HG02938 (cell line): ENCODE results near the gene F2R.
A peak's percentile ranks its signal among the peaks of the same experiment; 100 is the strongest.
"Not testable (repeated sequence)": the region's sequence is repeated elsewhere in the genome, so short reads cannot be mapped to it uniquely, and the experiment has no call there.

Experiments
- ATAC-seq: cut with Tn5 transposase; IDR thresholded peaks from one replicate; pipeline ENCODE4 v1.9.1; 2021; ENCODE audit warnings: mild to moderate bottlenecking, moderate library complexity; ENCODE audit not compliant: unreplicated experiment

F2R gene

DNA sequence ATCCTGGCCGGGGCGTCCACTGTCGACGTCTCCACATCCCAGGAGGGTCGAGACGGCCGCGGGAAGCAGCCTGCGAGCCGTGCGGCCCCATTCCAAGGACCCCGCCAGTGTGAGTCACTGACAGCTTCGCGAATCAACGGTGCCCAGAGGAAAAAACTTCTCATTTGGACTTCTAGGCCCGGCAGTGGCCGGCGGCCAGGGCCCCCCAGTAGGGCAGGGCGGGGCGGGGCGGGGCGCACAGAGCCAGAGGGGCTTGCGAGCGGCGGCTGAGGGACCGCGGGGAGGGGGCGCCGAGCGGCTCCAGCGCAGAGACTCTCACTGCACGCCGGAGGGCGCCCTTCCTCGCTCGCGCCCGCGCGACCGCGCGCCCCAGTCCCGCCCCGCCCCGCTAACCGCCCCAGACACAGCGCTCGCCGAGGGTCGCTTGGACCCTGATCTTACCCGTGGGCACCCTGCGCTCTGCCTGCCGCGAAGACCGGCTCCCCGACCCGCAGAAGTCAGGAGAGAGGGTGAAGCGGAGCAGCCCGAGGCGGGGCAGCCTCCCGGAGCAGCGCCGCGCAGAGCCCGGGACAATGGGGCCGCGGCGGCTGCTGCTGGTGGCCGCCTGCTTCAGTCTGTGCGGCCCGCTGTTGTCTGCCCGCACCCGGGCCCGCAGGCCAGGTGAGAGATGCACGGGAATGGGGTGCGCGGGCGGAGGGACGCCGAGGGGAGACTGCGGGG, at the start of gene F2R:
TSS of gene F2R (plus strand) at position 391 of the 720 bp plus-strand sequence. CDS start at position 573, 182 bp downstream.
- peak; percentile 45 for ATAC-seq

DNA sequence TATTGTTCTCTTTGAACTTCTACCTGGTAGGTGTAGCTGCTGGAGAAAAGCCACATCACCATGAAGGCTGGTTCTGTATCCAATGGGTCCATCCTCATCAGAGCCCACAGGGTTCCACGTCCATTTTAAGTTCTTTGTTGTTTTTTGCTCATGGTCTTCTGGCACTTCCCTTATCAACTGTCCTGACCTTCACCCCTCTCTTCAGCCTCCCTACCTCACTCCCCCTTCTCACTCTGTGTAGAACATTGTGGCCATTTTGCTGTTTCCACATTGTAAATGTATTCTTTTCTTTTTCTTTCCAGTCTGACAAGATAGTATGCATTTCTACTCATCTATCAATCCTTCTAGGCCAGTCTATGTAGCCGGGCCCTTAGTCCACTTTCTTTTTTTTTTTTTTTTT, 48.4 kb upstream of the F2R start:
- ATAC-seq, result no peak

DNA sequence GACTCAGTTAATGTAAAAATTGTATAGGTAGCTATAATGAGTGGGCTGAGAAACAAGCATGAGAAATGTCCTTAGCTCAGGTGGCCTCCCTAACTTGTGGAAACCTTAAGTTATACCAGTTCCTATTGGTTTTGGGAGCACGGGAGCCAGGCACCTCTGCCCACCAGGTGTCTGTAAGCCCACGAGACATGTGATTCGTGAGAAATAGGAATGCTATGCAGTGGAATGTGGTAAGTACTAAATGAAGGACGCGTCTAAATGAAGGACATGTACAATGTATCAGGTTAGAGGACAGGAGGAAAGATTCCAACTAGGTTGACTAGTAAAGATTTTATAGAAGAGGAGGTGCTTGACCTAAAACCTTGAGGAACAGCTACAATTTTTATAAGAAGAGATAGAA, 46.7 kb upstream of the F2R start:
- no peak for ATAC-seq

DNA sequence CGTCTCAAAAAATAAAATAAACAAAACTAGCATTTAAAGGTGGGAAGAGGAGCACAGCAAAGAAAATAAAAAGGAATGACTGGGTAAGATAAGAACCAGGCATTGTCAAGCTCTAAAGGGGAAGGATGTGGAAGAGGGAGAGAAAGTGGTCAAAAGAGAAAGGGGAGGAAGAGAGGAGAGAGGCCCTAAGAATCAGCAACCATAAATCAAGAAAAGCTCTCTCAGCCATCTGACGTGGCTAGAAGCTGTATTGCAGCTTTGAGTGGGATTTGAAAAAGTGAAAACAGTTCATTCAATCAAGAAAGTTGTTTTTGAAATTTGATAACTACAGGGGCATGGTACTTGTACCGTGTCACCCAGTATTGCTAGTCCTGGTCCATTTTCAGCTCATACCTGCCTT, 45.4 kb upstream of the F2R start:
- ATAC-seq, result no peak

DNA sequence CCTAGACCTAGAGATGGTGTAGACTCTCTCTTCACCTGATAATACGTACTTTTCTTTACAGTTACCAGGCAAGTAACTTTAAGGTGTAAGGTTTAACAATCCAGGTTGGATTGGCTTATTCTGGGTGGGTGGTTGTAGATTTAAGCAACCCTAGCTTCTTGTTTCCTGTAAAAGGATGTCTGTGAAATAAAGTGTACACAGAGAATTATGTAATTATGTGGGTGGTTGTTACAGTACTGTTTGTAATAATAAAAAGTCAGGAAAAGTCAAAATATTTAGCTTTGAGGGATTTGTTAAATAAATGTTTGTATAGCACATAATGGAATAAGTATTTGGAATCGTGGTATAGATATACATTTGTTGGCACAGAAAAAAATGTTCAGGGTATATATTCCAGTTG, 43.7 kb upstream of the F2R start:
- no peak for ATAC-seq

DNA sequence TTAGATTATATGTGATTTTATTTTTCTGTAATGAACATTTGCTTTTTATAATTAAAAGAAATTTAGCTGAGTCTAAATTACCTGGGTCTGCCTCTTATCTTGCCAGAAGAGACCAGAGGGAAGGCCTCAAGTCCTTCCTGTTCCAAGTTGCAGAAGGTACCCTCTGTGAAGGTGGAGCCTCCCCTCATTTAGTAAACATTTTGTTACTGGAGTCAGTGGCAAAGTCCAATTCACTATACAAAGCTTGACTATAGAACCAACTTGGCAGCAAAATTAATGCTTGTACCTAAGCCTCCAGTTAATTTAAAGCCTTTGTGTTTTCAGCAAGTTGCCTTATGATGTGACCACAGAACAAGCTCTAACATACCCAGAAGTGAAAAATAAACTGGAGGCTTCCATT, 42.8 kb upstream of the F2R start:
- no peak for ATAC-seq

DNA sequence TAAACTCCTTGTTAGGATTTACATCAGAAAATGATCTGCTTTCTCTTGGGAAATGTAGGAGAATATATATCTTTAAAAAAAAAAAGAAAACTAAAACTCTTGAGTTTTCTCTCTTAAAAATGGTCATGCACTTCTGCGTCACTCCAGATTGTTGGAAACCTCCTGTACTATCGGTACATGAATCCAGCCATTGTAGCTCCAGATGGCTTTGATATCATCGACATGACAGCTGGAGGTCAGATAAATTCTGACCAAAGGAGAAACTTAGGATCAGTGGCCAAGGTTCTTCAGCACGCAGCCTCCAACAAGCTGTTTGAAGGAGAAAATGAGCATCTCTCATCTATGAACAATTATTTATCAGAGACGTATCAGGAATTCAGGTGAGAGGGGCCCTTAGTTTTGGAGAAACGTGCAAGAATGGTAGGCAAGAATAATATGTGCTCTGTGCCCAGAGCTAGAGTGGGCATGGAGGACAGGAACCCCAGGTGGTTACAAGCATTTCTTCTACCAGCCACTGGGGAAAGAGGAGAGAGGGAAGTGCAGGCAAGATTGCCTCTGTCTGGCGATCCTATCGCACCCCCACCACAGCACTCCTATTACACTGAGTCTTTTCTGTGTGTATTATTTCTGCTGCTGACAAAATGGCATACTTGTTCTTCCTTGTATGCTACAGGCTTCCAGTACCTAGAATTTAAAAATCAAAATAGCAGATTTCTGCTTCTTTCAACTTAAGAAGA, 41.4 kb upstream of the F2R start:
- no peak for ATAC-seq

DNA sequence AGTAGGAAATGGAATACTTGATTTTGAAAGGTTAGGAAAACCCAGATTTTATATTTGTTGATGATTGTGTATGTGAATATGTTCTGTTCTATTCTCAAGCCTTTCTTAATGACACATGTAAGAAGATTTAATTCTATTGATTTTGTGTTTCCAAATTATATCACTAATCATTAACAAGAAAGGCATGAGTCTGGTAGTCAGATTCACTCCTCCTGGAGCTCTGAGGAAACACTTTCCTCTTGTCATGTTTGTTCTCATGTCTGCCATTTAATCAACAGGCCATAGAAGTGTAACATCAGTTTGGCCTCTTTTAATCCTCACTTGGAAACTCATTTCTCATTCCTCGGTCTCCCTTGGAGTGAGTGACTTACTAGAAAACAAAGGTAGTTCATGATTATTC, 40.6 kb upstream of the F2R start:
- no peak for ATAC-seq

DNA sequence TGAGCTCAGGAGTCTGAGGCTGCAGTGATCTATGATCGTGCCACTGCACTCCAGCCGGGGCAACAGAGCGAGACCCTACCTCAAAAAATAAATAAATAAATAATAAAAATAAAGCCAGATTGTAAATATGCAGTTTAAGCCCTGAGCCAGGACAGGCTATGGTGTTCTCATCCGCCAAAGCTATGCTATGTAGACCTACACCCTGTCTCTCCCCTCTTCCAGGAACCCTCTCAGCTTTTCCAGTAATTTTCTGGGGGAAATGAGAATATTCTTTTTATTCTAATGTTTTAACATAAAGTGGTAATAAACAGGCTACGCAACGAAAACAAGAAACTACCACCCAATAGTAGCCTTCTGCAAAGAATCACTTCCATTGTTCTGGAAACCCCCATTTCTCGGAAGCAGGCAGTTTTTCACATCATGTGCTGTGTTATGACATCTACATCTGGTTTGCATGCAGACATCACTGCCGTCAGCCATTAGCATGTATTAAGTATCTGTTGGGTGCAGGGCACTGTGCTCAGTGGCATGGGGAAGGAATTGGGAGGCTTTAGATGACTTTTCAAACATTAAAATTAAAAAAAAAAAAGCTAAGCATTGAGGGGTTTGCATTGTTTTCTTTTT, 38.0 kb upstream of the F2R start:
- ATAC-seq, result no peak

DNA sequence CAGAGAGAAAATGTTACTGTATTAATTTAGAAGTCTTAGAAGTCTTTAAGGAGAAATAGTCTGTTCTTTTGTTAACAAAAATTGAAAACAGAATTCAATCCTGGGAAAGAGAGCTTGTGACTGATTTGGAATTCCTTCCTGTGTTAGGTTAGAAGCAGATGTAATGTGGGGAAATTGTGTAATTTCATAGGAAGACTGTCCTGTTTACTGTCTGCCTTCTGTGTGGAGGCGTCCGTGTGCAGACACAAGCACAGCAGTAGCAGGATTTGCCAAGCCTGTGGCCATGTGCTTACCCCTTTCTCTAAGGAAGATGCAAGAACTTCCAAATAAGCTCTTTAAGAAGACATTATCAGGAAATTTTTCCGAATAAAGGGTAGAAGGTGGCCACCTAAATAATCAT, 36.7 kb upstream of the F2R start:
- no peak for ATAC-seq

DNA sequence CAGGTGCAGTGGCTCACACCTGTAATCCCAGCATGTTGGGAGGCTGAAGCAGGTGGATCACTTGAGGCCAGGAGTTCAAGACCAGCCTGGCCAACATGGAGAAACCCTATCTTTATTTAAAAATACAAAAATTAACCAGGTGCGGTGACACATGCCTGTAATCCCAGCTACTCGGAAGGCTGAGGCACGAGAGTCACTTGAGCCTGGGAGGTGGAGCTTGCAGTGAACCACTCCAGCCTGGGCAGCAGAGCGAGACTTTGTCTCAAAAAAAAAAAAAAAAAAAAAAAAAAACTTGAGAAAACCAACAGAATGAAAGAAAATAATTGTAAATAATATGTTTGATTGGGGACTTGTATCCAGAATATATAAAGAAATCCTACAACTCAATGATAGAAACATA, 35.1 kb upstream of the F2R start:
- not testable (repeated sequence) for ATAC-seq

DNA sequence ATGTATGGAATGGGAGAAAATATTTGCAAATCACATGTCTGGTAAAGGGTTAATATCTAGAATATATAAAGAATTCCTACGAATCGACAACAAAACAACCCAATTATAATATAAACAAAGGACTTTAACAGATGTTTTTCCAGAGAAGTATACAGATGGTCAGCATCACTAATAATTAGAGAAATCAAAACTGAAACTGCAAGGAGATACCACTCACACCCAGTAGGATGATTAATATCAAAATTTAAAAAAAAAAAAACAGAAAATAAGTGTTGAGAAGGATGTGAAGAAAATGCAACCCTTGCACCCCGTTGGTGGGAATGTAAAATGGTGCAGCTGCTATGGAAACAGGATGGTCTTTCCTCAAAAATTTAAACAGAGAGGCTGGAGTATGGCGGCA, 34.6 kb upstream of the F2R start:
- no peak for ATAC-seq

DNA sequence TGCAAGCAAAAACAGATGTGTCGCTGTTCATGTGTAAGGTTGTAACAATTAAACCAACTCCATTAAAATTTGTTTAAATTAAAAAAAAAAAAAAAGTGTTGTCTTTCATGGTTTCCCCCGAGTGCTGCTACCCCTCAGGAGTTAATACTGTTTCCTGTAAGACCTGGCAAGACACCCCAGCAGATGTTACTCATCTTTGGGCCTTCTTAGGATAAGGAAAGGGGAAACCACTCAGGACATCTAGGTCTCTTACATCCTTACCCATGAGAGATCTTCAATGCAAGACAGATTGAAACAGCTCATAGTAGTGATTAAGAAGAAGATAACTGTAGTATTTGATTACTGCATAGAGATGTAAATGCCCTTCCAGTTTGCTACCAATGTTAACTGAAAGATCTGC, 33.5 kb upstream of the F2R start:
- no peak for ATAC-seq

DNA sequence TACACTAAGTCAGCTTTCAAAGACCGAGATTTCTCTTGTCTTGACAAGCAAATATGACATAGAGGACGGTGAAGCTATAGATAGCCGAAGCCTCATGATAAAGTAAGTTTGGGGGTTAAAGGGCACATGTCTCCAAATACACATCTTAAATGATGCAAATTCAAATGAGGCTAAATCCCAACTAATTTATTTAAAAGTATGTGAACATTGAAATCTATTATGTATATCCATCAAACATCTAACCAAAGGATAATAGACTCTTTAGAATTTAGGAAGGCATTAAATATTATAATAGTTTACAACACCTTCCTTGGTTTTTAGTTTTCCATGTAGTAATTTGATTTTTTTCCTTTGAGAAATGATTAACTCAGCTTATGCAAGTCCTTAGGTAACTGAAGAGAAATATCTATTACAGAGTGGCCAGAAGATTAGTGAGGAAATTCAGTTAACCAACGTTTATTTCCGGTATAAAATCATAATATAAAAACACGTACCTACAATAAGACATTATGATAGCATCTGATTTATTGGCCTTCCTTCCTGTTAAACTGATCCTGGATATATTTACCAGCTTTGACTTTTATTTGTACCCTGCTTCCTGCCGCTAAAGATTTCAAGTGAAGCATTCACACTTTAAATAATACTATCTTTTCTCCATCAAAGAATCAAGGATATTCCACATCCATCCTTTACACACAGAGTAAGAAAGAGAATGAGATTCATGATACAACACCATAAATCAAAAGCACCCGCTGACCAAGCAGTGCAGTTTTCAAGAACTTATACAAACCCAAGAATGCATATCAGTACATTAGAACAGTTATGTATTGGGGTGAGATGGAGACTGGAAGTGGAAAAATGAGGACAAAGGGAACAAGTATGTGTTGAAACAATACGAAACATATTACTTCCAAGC, 31.9 kb upstream of the F2R start:
- no peak for ATAC-seq

DNA sequence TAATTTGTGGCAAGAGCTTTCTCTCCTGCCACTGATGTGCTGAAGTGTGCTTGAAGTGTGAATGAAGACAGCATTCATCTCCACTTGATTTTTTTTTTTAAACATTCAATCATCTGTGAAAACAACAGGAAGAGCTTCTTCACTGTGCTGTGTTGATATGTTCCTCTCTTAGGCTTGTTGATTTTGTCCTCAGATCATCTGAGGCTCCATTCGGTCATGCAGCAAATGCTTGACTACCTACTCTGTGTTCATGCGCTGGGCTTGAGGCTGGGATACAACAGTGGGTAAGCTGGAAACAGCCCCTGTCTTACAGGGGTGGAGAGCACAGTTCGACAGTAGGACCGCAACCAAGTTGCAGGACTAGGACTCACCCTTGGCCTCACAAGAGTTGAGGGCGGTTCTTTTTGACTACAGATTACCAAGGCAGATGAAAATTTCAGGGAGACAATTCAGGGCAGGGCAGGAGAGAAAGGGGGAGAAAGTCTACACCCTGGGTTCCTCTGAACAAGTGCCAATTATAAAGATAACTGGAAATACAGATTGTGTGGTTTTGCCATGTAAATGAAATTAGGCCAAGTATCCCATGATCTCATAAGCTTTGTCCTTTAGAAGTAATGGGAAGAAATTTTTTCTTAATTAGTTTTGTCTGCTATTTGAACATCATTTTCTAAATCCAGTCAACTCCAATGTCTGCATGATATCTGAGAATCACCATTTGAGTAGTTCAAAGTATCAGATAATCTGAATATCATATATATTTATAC, 31.0 kb upstream of the F2R start:
- ATAC-seq, result no peak

DNA sequence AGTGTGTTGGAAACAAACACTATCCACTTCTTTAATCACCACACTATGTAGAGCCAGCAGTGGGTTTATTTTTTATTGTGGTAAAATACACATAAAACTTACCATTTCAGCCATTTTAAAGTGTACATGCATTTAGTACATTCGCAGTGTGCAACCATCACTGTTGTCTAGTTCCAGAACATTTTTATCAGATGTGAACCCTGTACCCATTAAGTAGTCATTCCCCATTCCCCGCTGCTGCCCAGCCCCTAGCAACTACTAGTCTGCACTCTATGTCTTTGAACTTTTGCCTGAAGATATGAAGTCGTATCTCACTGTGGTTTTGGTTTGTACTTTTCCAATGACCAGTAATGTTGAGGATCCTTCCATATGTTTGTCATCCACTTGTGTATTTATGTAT, 30.2 kb upstream of the F2R start:
- no peak for ATAC-seq

DNA sequence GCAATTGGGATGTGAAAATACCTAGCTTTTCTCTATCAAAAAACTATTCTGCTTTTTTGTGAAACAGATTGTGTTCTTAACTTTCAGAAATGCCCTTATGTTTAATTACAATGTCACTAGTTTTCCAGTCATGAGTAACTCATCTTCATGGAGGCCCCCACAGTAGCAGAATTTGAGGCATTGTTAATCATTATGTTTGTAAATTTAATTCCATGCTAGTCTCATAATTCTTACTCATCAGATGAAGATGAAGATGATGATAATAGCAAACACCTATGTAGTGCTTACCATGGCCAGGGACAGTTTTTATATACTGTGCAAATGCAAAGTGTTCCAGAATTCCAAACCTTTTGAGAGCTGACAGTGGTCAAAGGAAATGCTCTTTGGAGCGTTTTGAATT, 27.7 kb upstream of the F2R start:
- no peak for ATAC-seq

DNA sequence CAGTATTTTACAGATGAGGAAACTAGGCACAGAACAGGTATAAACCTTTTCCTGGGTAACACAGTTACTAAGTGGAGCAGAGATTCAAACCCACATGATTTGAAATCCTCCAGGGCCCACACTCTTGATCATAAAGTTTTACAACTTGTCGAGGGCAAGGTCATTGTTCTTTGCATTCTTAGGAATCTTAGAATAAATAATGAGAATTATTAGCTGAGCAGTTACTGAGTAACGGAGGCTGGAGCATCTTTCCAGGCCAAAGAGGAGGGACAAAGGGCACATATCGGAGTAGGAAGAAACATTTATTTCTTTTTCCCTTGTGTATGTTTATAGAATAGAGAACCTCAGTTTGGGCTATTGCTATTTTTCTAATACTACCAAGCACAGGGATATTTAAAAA, 27.1 kb upstream of the F2R start:
- no peak for ATAC-seq

DNA sequence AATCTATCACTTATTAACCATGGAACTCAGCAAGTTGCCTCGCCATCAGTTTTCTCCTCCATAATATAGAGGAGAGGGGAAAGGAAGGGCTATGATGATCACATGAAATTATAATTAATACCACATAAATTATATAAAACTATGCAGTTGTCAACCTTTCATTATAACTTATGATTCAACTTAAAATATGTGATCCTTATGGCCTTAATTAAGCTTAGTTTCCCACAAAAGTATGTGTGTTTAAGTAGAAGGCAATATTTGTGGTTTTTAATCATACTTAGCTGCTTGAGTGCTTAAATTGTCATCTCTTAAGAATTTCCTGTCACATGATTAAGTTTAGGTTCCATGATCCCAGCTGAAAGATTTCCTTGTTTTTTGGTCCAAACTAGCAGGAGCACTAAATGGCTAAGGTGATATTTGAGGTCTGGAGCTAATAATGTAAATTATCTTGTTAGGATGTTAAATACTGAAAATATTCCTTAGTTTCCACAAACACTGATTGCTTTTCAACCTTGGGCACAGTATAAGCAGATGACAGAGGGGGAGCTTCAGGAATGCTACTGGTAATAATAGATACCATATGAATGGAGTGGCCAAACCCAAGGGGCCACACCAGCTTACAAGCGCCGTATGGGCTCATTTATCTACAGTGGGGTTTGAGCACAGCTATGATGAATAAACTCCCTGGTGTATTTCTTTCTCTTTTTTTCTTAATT, 26.4 kb upstream of the F2R start:
- no peak for ATAC-seq
